CD4-positive, alpha-beta memory T cell (primary cell): ENCODE measurements around the gene SYN1. TPM values are rescaled to one million over a fixed set of nuclear protein-coding genes. Genes with fewer than 3 reads are reported as not detected.

Experiments used
- CTCF ChIA-PET: fragments of 350-600 bp; sonication (Branson Sonifier 250); formaldehyde crosslinking; loops from one replicate; lab custom pipeline; 2021; ENCODE audit warnings: inconsistent platforms; ENCODE audit not compliant: partially characterized antibody; lab: Charles Lee
- POLR2A ChIA-PET: fragments of 350-600 bp; sonication (Branson Sonifier 250); formaldehyde crosslinking; loops from one replicate; lab custom pipeline; 2021; ENCODE audit not compliant: partially characterized antibody; lab: Charles Lee
- DNase-seq, 5 donors: peaks; one replicate each; pipeline versions ENCODE4 v3.0.0 to v3.0.0-alpha.2; 2020 to 2022; ENCODE audit warnings: mixed read lengths in 1 of 5
- H3K27ac ChIP-seq: one replicate; pipeline ENCODE4 v1.7.0; 2013; ENCODE audit warnings: low read depth, low read length
- H3K27me3 ChIP-seq: 2 replicates; pipeline ENCODE4 v1.7.0; 2013; ENCODE audit warnings: mild to moderate bottlenecking, low read length, moderate library complexity; ENCODE audit not compliant: insufficient read depth
- H3K36me3 ChIP-seq: 2 replicates; pipeline ENCODE4 v1.7.0; 2013; ENCODE audit warnings: mild to moderate bottlenecking, low read length, moderate library complexity; ENCODE audit not compliant: insufficient read depth
- H3K4me1 ChIP-seq: 2 replicates; pipeline ENCODE4 v1.7.0; 2013; ENCODE audit warnings: mild to moderate bottlenecking, low read length, moderate library complexity; ENCODE audit not compliant: insufficient read depth
- H3K4me3 ChIP-seq, 2 donors: one replicate each; pipeline ENCODE4 v1.7.0; 2013; ENCODE audit warnings: low read length in 2 of 2, mild to moderate bottlenecking in 1 of 2
- H3K9me3 ChIP-seq, 2 donors: one replicate each; pipeline ENCODE4 v1.7.0; 2013; ENCODE audit warnings: low read length in 2 of 2, control low read depth in 1 of 2; ENCODE audit not compliant: control insufficient read depth in 1 of 2
- H3K27ac Mint-ChIP-seq, 7 donors: one replicate each; pipeline ENCODE4 v1.8.0; 2020 to 2021; ENCODE audit warnings: mixed read lengths in 7 of 7, mild to moderate bottlenecking in 6 of 7, inconsistent platforms in 3 of 7, moderate library complexity in 3 of 7
- H3K27me3 Mint-ChIP-seq, 2 donors: one replicate each; pipeline ENCODE4 v1.8.0; 2020 to 2021; ENCODE audit warnings: mixed read lengths in 2 of 2
- H3K36me3 Mint-ChIP-seq, 2 donors: one replicate each; pipeline ENCODE4 v1.8.0; 2020 to 2021; ENCODE audit warnings: mixed read lengths in 2 of 2, inconsistent platforms in 1 of 2, mild to moderate bottlenecking in 1 of 2
- H3K4me1 Mint-ChIP-seq, 4 donors: one replicate each; pipeline ENCODE4 v1.8.0; 2020 to 2021; ENCODE audit warnings: mixed read lengths in 4 of 4, mild to moderate bottlenecking in 1 of 4
- H3K4me3 Mint-ChIP-seq, 8 donors: one replicate each; pipeline ENCODE4 v1.8.0; 2020 to 2021; ENCODE audit warnings: mixed read lengths in 8 of 8, mild to moderate bottlenecking in 7 of 8, moderate library complexity in 6 of 8, inconsistent platforms in 3 of 8
- H3K9me3 Mint-ChIP-seq, 8 donors: one replicate each; pipeline ENCODE4 v1.8.0; 2020 to 2021; ENCODE audit warnings: mixed read lengths in 8 of 8, mild to moderate bottlenecking in 5 of 8, inconsistent platforms in 3 of 8, moderate library complexity in 1 of 8
- intact Hi-C: fragments of 100-400 bp; cut with micrococcal nuclease; formaldehyde crosslinking; loops from one replicate; pipeline ENCODE4 v1.15.1; 2023
- polyA plus RNA-seq, 2 donors: library from polyadenylated mRNA; unstranded; fragments of 300-500 nt; fragmentation: Illumina TruSeq; gene quantifications; one replicate each; pipeline ENCODE4 v1.2.3, GENCODE V29; 2021
- total RNA-seq, 2 experiments: library from RNA; stranded (reverse); gene quantifications; one replicate each; pipeline ENCODE4 v1.2.3, GENCODE V29; 2021

Gene SYN1
- total and polyA plus RNA-seq, 4 experiments from 2014 or later, result 0.49 to 1.6 (median 1.2) TPM

- H3K27ac ChIP-seq, result peak within 1 kb of the TSS; percentile 95
- peaks cover 16% of the 10 kb centered on the region for H3K4me1 ChIP-seq
- Mint-ChIP-seq H3K36me3 (peaks cover 0 to 26% of the 10 kb centered on the region in 2 donors), H3K27me3 (no peaks in the 10 kb centered on the region), H3K9me3 (peaks cover 0 to 2% (median 0%) of the 10 kb centered on the region in 8 donors), H3K27ac (peak within 1 kb of the TSS; percentile 96 to 99 (median 98)), H3K4me3 (peak within 1 kb of the TSS; percentile 87 to 93 (median 91)), H3K4me1 (peaks cover 3 to 28% (median 8%) of the 10 kb centered on the region in 4 donors)
- ChIA-PET POLR2A (interaction anchor here (0.7 to 1.6 kb wide), 4 partner anchors 8 to 810 kb away, joined by 3 to 6 read pairs (median 4); partner anchors contain the start of gene ELK1), CTCF (no interaction called here)
- DNase-seq, result peak; percentile 89 to 96 (median 93)
- H3K9me3 ChIP-seq, result no peaks in the 10 kb centered on the region
- H3K4me3 ChIP-seq, result peak within 1 kb of the TSS; percentile 61 to 90
- peaks cover 28% of the 10 kb centered on the region for H3K36me3 ChIP-seq
- intact Hi-C loops, result loop anchor here (1.0 to 10.0 kb wide), 7 partner anchors 9 to 514 kb away; partner anchors contain the start of genes ARAF, ELK1, NDUFB11 and RBM10
- H3K27me3 ChIP-seq, result no peaks in the 10 kb centered on the region
Observed at GRCh38 chrX:47658684-47659420, 39.2 kb upstream of the SYN1 start, which contains the start of gene UXT. Gene UXT (minus strand): TSS chrX:47659180. CDS start chrX:47658927, 253 bp downstream.

- Mint-ChIP-seq H3K4me1 (peaks cover 3 to 28% (median 8%) of the 10 kb centered on the region in 4 donors), H3K36me3 (peaks cover 4 to 32% of the 10 kb centered on the region in 2 donors), H3K9me3 (peaks cover 0 to 2% (median 0%) of the 10 kb centered on the region in 8 donors), H3K27me3 (no peaks in the 10 kb centered on the region), H3K27ac (peak overlapping the region; percentile 96 to 99 (median 98)), H3K4me3 (peak overlapping the region; percentile 87 to 93 (median 91))
- DNase-seq, result no peak
- no peaks in the 10 kb centered on the region for H3K9me3 ChIP-seq
- peaks cover 33% of the 10 kb centered on the region for H3K36me3 ChIP-seq
- intact Hi-C loops, result loop anchor here (1.0 to 10.0 kb wide), 6 partner anchors 8 to 513 kb away; partner anchors contain the start of genes ELK1, NDUFB11, RBM10 and USP11
- peak overlapping the region; percentile 95 for H3K27ac ChIP-seq
- ChIA-PET POLR2A (interaction anchor here (0.7 to 1.6 kb wide), 4 partner anchors 8 to 810 kb away, joined by 3 to 6 read pairs (median 4); partner anchors contain the start of gene ELK1), CTCF (no interaction called here)
- peak overlapping the region; percentile 34 to 90 for H3K4me3 ChIP-seq
- peaks cover 16% of the 10 kb centered on the region for H3K4me1 ChIP-seq
- H3K27me3 ChIP-seq, result no peaks in the 10 kb centered on the region
Observed at GRCh38 chrX:47658301-47658683, 38.6 kb upstream of the SYN1 start.

GRCh38 chrX:47651043-47651905 lies 31.6 kb upstream of the SYN1 start:
- Mint-ChIP-seq H3K27me3 (no peaks in the 10 kb centered on the region), H3K4me3 (peak overlapping the region; percentile 85 to 94 (median 88)), H3K9me3 (no peaks in the 10 kb centered on the region), H3K36me3 (peaks cover 4 to 60% of the 10 kb centered on the region in 2 donors), H3K4me1 (peaks cover 31 to 48% (median 32%) of the 10 kb centered on the region in 4 donors), H3K27ac (peak overlapping the region; percentile 87 to 97 (median 97))
- Histone ChIP-seq H3K27me3 (no peaks in the 10 kb centered on the region), H3K4me3 (peak overlapping the region in 1 of 2 donors; percentile 69), H3K36me3 (peaks cover 19% of the 10 kb centered on the region), H3K9me3 (no peaks in the 10 kb centered on the region), H3K4me1 (peaks cover 33% of the 10 kb centered on the region), H3K27ac (peak overlapping the region; percentile 74)
- intact Hi-C loops, result loop anchor here (2.0 to 10.0 kb wide), 3 partner anchors 168 to 434 kb away; partner anchors contain the start of genes CDK16 and ZNF41
- ChIA-PET CTCF (interaction anchor here (1.1 to 1.5 kb wide), 3 partner anchors 11 to 185 kb away, joined by 3 to 4 read pairs (median 3); no protein-coding TSS in a partner anchor), POLR2A (interaction anchor here (1.0 to 2.7 kb wide), 11 partner anchors 8 to 923 kb away, joined by 3 to 14 read pairs (median 6); partner anchors contain the start of genes ARAF, CFP, NDUFB11 and RBM10)
- no peak for DNase-seq

DNA sequence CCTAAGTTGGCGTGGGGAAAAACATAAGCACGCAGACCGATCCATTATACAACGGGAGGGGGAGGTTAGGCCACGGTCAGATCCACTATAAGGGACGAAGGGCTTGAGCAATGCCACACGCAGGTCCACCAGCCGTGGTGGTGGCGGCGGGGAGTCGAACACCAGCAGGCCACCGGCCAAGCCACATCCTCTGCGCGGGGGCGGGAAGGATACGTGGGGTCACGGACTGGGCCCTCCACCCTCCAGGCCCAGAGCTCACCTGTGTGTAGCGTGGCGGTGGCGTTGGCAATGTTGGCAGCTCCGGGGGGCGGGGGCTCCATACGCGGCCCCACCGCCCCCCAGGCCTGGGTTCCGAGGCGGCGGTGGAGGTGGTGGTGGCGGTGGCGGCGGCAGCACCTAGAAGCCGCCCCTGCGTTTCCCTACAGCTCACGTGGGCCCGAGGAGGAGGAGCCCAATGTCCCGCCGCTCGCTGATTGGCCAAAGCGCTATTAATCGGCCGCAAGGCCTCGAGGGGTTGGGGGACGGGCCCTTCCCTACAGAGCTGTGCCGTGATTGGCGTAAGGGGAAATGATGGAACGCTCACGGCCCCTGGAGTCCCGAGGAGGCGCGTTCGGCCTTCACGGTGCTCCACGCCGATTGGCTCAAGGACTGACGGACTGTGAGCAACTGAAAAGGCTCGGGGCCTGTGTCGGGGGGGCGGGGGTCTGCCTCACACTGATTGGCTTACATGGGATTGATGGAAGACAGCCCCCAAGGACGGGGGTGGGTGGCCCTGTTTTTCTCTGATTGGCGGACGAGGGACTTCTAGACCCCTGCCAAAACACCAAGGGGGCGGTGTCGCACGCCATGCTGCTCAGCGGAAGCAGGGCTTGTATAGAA lies 30.7 kb upstream of the SYN1 start, which contains the start of gene ELK1:
Gene ELK1, minus strand, starts transcription at position 400 of the 879 bp plus-strand sequence. CDS start 9,122 bp downstream, outside the sequence.
- H3K27ac ChIP-seq, result peak within 1 kb of the TSS; percentile 74
- peak within 1 kb of the TSS; percentile 85 to 94 (median 88) for H3K4me3 Mint-ChIP-seq

GRCh38 chrX:47649781-47650163 lies 30.1 kb upstream of the SYN1 start:
- H3K4me1 Mint-ChIP-seq, result peaks cover 34 to 45% (median 39%) of the 10 kb centered on the region in 4 donors
- Histone ChIP-seq H3K4me1 (peaks cover 33% of the 10 kb centered on the region), H3K27me3 (no peaks in the 10 kb centered on the region), H3K36me3 (peaks cover 7% of the 10 kb centered on the region), H3K27ac (peak overlapping the region; percentile 74), H3K9me3 (no peaks in the 10 kb centered on the region), H3K4me3 (peak overlapping the region in 1 of 2 donors; percentile 69)
- POLR2A ChIA-PET, result interaction anchor here (1.0 to 2.7 kb wide), 9 partner anchors 8 to 924 kb away, joined by 3 to 14 read pairs (median 7); partner anchors contain the start of genes ARAF, CFP, RBM3 and TIMP1
- no peaks in the 10 kb centered on the region for H3K9me3 Mint-ChIP-seq
- no peaks in the 10 kb centered on the region for H3K27me3 Mint-ChIP-seq
- CTCF ChIA-PET, result interaction anchor here (0.6 to 1.5 kb wide), 4 partner anchors 9 to 1939 kb away, joined by 3 to 4 read pairs (median 4); no protein-coding TSS in a partner anchor
- no peak for DNase-seq
- H3K27ac Mint-ChIP-seq, result peak overlapping the region; percentile 85 to 97 (median 87)
- peaks cover 4 to 56% of the 10 kb centered on the region in 2 donors for H3K36me3 Mint-ChIP-seq
- peak overlapping the region; percentile 85 to 94 (median 88) for H3K4me3 Mint-ChIP-seq
- intact Hi-C loops, result loop anchor here (1.0 to 10.0 kb wide), 7 partner anchors 9 to 504 kb away; partner anchors contain the start of genes ARAF, CDK16, RBM10 and UBA1

More for the DNA sequence above, 30.7 kb upstream of the SYN1 start, which contains the start of gene ELK1:
- Mint-ChIP-seq H3K9me3 (no peaks in the 10 kb centered on the region), H3K27me3 (no peaks in the 10 kb centered on the region), H3K4me1 (peaks cover 31 to 42% (median 36%) of the 10 kb centered on the region in 4 donors), H3K27ac (peak within 1 kb of the TSS; percentile 87 to 97 (median 97)), H3K36me3 (peaks cover 4 to 54% of the 10 kb centered on the region in 2 donors)
- Histone ChIP-seq H3K9me3 (no peaks in the 10 kb centered on the region), H3K4me1 (peaks cover 33% of the 10 kb centered on the region), H3K36me3 (peaks cover 10% of the 10 kb centered on the region), H3K27me3 (no peaks in the 10 kb centered on the region), H3K4me3 (peak within 1 kb of the TSS in 1 of 2 donors; percentile 69)
- POLR2A ChIA-PET, result interaction anchor here (0.7 to 2.7 kb wide), 13 partner anchors 9 to 924 kb away, joined by 3 to 14 read pairs (median 6); partner anchors contain the start of genes ARAF, CFP, NDUFB11 and RBM10
- intact Hi-C loops, result loop anchor here (1.0 to 10.0 kb wide), 7 partner anchors 8 to 505 kb away; partner anchors contain the start of genes ARAF, CDK16, RBM10 and UBA1
- CTCF ChIA-PET, result interaction anchor here (0.6 to 1.5 kb wide), 4 partner anchors 10 to 1939 kb away, joined by 3 to 4 read pairs (median 4); no protein-coding TSS in a partner anchor
- DNase-seq, result peak; percentile 85 to 95 (median 90)
